Renal cortex interstitium (tissue), 15 donors: Measurements from ENCODE around the gene AKAP8L. TPM values are rescaled to one million over a fixed set of nuclear protein-coding genes. Genes with fewer than 3 reads are reported as not detected.

Experiments used
- DNase-seq, 11 donors: peaks; one replicate each; pipeline ENCODE4 v3.0.0-alpha.2; 2013; ENCODE audit warnings: low read depth in 9 of 11, low spot score in 4 of 11; ENCODE audit errors: extremely low read depth in 1 of 11
- long read RNA-seq, 16 experiments: transcript quantifications; one replicate each; lab custom pipeline, GENCODE V29; 2026
- polyA plus RNA-seq, 3 donors: library from polyadenylated mRNA; unstranded; fragments of 120-200 nt; gene quantifications; one replicate each; pipeline ENCODE4 v1.2.1, GENCODE V29; 2013; ENCODE audit not compliant: insufficient read length in 3 of 3

Gene AKAP8L
- 100 to 1,000 TPM; 111 to 119 (median 112) TPM for polyA plus RNA-seq
- long read RNA-seq, donor 1, partial matches to known transcripts = 7 of 18 reads
- long read RNA-seq, donor 1, other reads (novel, unspliced or antisense) = 0 of 18 reads
- long read RNA-seq, donor 2, transcript AKAP8L-201 (14 exons, 2,146 nt) = major isoform, 9 of 29 reads
- long read RNA-seq, donor 2, partial matches to known transcripts = 20 of 29 reads
- long read RNA-seq, donor 2, other reads (novel, unspliced or antisense) = 0 of 29 reads
- long read RNA-seq, donor 3, partial matches to known transcripts = 30 of 38 reads
- long read RNA-seq, donor 3, other reads (novel, unspliced or antisense) = 0 of 38 reads
- long read RNA-seq, donor 4, transcript AKAP8L-201 (14 exons, 2,146 nt) = major isoform, 5 of 9 reads
- long read RNA-seq, donor 4, partial matches to known transcripts = 0 of 9 reads
- long read RNA-seq, donor 4, other reads (novel, unspliced or antisense) = 0 of 9 reads
- long read RNA-seq, donor 5, transcript AKAP8L-201 (14 exons, 2,146 nt) = major isoform, 9 of 32 reads
- long read RNA-seq, donor 5, partial matches to known transcripts = 14 of 32 reads
- long read RNA-seq, donor 5, other reads (novel, unspliced or antisense) = 0 of 32 reads
- long read RNA-seq, donor 6, partial matches to known transcripts = 13 of 19 reads
- long read RNA-seq, donor 6, other reads (novel, unspliced or antisense) = 0 of 19 reads
- long read RNA-seq, donor 7, partial matches to known transcripts = 5 of 11 reads
- long read RNA-seq, donor 7, other reads (novel, unspliced or antisense) = 0 of 11 reads
- long read RNA-seq, donor 8 = 0 reads
- long read RNA-seq, donor 9, partial matches to known transcripts = 5 of 8 reads
- long read RNA-seq, donor 9, other reads (novel, unspliced or antisense) = 0 of 8 reads
- long read RNA-seq, donor 10, transcript AKAP8L-201 (14 exons, 2,146 nt) = major isoform, 7 of 31 reads
- long read RNA-seq, donor 10, partial matches to known transcripts = 20 of 31 reads
- long read RNA-seq, donor 10, other reads (novel, unspliced or antisense) = 0 of 31 reads
- long read RNA-seq, donor 11, transcript AKAP8L-201 (14 exons, 2,146 nt) = major isoform, 8 of 54 reads
- long read RNA-seq, donor 11, partial matches to known transcripts = 44 of 54 reads
- long read RNA-seq, donor 11, other reads (novel, unspliced or antisense) = 0 of 54 reads
- long read RNA-seq, donor 12, partial matches to known transcripts = 0 of 3 reads
- long read RNA-seq, donor 12, other reads (novel, unspliced or antisense) = 0 of 3 reads
- long read RNA-seq, donor 13 = 0 reads
- long read RNA-seq, donor 14, partial matches to known transcripts = 0 of 7 reads
- long read RNA-seq, donor 14, other reads (novel, unspliced or antisense) = 0 of 7 reads
- long read RNA-seq, donor 15, partial matches to known transcripts = 16 of 20 reads
- long read RNA-seq, donor 15, other reads (novel, unspliced or antisense) = 0 of 20 reads
- long read RNA-seq, donor 16, transcript AKAP8L-201 (14 exons, 2,146 nt) = major isoform, 14 of 89 reads
- long read RNA-seq, donor 16, transcript AKAP8L-204 (8 exons, 1,453 nt) = minor isoform, 9 of 89 reads
- long read RNA-seq, donor 16, partial matches to known transcripts = 45 of 89 reads
- long read RNA-seq, donor 16, other reads (novel, unspliced or antisense) = 13 of 89 reads

- peak; percentile 97 to 100 (median 99) for DNase-seq
Measured at GRCh38 chr19:15418579-15419412, at the start of gene AKAP8L. AKAP8L (minus strand) TSS chr19:15418988; CDS start chr19:15418923, 65 bp downstream.

GRCh38 chr19:15467734-15468214 lies 49.0 kb upstream of the AKAP8L start:
- DNase-seq = no peak

GRCh38 chr19:15466851-15467733 lies 48.3 kb upstream of the AKAP8L start:
- no peak for DNase-seq

- DNase-seq = no peak
Measured at GRCh38 chr19:15464394-15465385, 45.9 kb upstream of the AKAP8L start, which contains the start of gene RASAL3. RASAL3 (minus strand) TSS chr19:15464544; CDS start chr19:15464358, 186 bp downstream.

GRCh38 chr19:15463861-15464371 lies 45.1 kb upstream of the AKAP8L start:
- no peak for DNase-seq

- no peak for DNase-seq
Measured at GRCh38 chr19:15461694-15462093, 42.9 kb upstream of the AKAP8L start.

GRCh38 chr19:15457701-15458484 lies 39.1 kb upstream of the AKAP8L start:
- no peak for DNase-seq

GRCh38 chr19:15456871-15457700 lies 38.3 kb upstream of the AKAP8L start:
- DNase-seq = no peak

GRCh38 chr19:15456441-15456840 lies 37.7 kb upstream of the AKAP8L start:
- DNase-seq = no peak

GRCh38 chr19:15455996-15456395 lies 37.2 kb upstream of the AKAP8L start:
- DNase-seq = no peak

GRCh38 chr19:15453906-15454860 lies 35.4 kb upstream of the AKAP8L start:
- no peak for DNase-seq

- no peak for DNase-seq
Measured at GRCh38 chr19:15453091-15453578, 34.3 kb upstream of the AKAP8L start.
